NCI-H82 (cell line): Measurements from ENCODE around the gene PDCL2.
"Not testable (repeated sequence)": the region's sequence is repeated elsewhere in the genome, so short reads cannot be mapped to it uniquely, and the experiment has no call there.

Experiments used
- DNase-seq: peaks from one replicate; lab custom pipeline; 2025; lab: John Stamatoyannopoulos, UW

PDCL2 gene, protein sequence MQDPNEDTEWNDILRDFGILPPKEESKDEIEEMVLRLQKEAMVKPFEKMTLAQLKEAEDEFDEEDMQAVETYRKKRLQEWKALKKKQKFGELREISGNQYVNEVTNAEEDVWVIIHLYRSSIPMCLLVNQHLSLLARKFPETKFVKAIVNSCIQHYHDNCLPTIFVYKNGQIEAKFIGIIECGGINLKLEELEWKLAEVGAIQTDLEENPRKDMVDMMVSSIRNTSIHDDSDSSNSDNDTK

DNA sequence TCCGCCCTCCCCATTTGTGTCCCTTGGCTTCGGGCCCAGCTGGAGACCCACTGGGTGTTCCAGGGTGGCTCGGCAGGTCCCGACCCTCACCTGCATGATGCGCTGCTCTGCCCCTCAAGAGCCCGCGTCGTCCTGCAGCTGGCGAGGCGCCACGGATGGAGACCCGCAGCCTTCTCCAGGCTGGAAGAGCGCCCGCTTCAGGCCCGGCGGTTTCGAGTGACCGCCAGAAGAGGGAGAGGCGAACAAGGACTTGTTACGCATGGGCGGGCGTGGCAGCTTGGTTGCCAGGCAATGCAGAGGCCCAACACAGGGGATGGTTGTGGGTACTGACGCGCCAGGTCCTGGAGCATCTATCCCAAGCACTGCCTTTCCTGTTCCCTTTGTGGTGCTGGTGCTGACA, at the start of gene PDCL2:
Gene PDCL2 (minus strand): TSS at position 232 of the 400 bp plus-strand sequence. CDS start 136 bp downstream, at position 96.
- no peak for DNase-seq

DNA sequence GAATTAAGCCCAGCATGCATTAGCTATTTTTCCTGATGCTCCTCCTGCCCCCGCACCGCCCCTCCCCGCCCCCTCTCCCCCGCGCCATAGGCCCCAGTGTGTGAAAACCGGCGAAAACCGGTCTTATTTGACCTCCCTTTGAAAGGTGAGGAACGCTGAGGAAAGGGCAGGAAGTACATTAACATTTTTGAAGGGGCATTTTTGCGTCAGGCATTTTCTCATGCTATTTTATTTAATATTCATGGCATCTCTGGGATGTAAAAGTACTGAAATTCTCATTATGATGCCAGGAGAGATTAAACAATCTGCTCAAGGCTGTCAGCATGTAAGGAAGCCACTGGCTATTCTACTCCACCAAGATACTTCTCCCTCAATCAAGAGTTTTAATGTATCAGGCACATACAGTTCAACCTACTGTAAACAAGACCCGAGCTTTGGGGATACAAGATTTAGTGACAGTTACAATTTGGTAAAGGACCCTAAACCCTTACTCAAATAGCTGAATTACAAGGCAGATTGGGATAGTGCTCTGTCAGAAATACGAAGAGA, 45.3 kb upstream of the PDCL2 start:
- no peak for DNase-seq

DNA sequence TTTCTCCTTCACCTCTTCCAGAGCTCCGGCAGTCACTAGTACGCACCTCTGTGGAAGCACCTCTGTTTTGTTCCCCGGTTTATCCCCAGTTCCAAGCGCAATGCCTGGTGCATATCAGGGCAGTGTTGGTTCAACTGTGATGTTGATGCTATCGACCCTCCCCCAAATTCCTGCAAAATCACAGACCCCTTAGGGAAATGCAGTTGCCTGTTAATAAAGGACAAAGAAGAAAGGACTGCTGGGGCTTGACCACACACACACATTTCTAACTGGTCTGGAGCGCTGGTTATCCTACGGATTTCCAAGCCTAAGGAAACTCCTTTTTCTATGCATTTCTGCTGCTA, 44.6 kb upstream of the PDCL2 start:
- no peak for DNase-seq

DNA sequence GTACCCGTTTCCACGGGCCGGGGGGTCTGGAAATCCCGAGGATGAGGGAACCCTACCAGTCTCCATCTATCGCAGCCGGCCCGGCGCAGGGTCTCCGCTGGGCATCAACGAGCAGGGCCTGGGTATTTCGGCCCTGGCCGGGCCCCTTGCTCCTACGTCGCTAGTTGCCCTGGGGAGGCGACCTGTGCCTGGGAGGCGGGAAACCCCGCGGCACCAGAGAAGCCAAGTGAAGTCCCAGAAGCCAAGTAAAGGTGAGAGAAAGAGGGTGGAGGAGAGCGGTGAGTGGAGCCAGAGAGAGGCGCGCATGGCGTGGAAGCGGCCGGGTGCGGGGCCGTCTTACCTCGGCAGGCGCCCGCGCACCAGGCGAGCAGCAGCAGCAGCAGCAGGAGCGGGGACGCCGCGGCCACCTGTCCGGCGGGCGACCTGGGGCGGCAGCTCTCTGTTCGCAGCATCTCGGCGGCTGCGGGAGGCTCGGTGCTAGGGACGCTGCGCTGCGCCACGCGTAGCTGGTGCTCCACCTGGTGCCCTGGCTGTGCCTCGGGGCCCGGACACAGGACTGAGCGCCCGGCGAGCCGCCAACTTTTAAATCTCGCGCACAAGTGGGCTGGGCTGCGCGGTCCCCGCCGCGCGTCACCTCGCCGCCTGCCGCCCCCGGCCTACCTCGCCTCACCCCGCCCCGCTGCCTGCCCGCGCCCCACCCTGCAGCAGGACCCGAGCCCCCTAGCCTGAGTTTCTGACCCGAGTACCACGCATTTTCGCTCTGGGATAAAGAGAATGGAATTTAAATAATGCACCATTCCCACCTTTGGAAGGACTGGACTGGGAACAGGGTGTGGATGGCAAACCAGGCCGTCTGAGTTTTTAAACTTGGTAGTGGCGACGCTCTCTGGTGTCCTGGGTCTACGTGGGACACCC, 44.0 kb upstream of the PDCL2 start, which contains the start of gene NMU:
Gene NMU (minus strand): TSS at position 558 of the 915 bp plus-strand sequence. CDS start 106 bp downstream, at position 452.
- peak; percentile 52 for DNase-seq

DNA sequence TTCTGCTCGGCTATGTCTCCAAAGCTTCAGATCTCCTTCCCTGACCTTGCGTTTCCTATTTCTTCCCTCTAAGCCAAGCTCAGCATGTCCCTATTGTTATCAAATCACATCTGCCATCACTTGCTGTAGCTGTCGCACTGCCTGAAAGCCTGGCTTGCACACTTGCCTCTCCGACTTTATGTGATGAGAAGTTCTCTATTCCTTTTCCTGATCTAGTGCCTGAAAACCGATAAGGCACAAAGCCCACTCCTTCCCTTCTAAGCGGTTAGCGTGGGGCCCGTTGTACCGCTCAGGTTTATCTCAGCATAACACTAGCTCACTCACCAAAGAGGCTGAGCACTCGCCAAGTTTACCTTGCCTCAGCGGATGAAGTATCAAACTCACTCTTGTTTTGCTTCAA, 43.2 kb upstream of the PDCL2 start:
- DNase-seq, result peak; percentile 10

DNA sequence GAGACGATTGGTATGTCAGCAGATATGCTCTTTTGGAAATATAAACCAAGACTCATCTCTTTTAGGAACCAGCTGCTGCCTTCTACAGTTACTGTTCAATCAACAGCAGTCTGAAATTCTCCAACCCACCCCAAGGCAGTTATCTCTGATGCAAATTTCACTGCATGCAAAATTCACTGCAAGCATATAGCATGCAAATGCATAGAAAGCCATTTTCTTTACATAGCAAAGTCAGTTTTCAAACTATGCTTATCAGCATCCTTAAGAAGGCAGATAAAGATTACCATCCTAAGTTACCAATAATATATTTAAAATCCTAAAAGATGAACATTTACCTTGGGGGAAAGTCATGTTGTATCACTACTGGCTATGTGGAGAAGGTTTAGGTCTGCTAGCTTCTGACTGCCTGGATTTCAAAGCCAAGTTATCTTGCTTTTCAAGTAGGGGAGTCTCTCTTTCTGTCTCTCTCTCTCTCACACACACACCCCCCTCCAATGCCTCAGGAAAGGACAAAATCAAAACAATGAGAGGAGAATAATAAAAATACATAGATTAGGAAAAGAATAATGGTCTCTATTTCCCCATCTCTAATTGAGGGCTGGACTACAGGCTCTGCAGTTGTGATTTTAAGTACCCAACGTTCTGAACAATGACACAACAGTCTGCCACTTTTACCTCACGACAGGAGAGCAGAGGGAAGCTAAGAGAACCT, 42.5 kb upstream of the PDCL2 start:
- DNase-seq, result no peak

DNA sequence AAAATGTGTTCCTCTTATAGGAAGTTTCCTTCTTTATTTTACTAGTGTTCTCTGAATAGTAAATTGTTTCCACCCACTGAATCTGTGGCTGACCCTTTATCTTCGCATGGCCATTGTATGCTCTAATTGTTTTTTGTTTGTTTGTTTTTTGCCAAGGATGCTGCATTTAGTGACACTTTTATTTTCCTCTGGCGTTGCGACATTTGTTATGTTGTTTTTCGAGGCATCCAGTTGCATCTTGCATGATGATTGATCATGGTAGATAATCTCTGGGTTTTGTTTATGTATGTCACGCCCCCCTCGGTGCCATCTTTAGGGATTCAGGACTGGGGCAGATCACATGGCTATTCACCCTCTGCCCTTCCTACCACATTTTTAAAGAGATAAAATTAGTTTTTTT, 41.9 kb upstream of the PDCL2 start:
- DNase-seq, result no peak

DNA sequence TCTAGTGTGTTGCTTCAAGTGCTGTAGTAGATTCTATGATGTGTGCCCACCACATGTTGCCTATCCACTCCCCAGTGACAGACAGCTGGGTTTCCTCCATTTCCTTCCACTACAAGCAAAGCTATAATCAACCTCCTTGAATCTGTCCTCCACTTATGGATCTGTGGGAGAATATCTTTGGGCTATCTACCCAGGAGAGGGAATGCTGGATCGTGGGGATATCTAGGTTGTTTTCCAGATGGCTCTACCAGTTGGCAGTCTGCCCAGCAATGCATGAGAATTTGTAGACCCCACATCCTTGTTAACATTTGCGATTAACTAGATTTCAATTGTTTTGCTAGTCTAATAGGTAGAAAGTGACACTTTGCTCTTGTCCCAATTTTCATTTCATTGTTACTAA, 33.8 kb upstream of the PDCL2 start:
- DNase-seq, result no peak

DNA sequence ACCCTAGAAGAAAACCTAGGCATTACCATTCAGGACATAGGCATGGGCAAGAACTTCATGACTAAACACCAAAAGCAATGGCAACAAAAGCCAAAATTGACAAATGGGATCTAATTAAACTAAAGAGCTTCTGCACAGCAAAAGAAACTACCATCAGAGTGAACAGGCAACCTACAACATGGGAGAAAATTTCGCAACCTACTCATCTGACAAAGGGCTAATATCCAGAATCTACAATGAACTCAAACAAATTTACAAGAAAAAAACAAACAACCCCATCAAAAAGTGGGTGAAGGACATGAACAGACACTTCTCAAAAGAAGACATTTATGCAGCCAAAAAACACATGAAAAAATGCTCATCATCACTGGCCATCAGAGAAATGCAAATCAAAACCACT, 32.0 kb upstream of the PDCL2 start:
- not testable (repeated sequence) for DNase-seq

DNA sequence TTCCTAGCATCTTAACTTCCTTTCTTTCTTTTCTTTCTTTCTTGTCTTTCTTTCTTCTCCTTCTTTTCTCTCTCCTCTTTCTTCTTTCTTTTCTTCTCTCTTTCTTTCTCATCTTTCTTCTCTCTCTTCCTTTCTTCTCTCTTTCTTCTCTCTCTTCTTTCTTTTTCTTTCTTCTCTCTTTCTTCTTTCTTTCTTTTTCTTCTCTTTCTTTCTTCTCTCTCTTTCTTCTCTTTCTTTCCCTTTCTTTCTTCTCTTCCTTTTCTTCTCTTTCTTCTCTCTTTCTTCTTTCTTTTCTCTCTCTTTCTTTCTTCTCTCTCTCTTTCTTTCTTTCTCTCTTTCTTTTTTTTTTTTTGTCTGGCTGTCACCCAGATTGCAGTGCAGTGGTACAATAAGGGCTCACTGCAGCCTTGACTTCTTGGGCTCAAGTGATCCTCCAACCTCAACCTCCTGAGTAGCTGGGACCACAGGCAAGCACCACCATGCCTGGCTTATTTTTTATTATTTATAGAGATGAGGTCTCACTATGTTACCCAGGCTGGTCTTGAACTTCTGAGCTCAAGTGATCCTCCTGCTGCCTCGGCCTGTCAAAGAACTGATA, 26.6 kb upstream of the PDCL2 start:
- DNase-seq, result no peak

DNA sequence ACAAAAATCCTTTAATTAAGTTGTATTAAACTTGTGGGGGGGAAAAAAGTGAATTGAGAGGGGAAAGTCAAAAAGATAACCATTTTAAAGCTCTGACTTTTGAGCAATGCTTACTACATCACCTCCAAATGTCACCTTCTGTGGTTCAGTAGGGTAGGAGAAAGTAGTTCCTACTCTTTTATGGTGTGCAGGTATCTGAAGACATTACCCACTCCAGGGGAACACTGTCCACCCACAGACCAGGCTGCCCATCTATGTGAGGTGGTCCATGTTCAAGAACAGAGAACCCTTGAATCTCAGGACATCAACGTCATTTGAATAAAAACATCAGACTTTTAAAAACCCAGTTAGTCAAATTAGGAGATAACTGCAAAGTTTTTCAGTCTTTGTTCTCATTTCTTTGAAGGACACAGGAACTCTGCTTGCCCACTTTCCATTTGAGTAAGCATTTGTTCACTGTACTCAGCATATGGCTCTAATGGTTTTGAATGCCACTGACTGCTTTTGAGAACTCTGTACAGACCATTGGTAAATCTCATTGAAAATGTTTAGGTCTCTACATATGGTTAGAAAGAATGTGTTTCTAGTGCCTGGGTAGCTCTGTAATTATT, 25.6 kb upstream of the PDCL2 start:
- no peak for DNase-seq

DNA sequence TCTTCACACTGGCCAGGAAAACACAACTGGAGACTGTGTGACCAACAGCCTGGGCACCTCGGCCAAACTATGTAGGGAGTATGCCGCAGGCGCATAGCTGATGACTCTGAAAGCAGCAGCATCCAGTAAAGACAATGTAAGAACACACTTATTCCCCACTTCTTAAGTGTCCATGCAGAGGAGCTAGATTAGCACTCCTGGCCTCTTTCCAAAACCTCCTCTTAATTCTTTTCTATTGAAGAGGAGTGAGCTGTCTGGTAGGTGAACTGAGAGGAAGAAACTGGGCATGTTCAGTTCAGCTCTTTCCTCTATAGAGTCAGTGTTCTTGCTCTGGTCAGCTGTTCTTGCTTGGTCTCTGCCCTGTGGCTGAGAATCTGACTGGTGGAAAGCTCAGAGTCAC, 23.0 kb upstream of the PDCL2 start:
- peak; percentile 49 for DNase-seq

DNA sequence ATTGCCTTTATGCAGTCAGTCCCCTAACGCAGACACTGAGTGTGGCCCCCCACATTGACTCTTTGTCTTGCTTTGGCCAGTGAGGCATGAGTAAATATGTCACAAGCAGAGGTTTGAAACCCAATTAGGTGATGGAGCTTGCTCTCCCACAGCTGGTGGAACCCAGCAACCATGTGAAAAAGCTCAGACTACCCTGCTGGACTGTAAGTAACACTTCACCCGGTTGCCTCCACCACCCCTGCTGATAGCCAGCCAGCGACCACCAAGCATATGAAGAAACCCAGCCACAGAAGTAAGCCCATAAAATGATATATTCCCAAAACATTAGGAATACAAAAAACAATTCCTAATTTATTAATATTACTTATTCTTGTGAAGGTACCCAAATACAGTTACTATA, 21.6 kb upstream of the PDCL2 start:
- no peak for DNase-seq

DNA sequence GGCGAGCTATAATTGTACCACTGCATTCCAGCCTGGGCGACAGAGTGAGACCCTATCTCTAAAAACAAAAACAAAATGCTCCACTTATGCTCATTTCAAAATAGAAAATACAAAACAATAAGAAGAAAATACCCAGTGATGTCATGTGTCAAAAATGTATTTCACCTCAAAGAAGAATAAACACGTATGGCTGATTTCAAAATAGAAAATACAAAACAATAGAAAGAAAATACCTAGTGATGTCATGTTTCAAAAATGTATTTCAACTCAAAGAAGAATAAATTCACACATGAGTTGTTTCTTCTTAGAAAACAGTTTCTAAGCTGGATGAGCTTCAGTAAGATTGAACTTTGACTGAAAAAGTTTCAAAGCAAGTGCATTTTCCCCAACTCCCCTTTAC, 20.3 kb upstream of the PDCL2 start:
- DNase-seq, result no peak

DNA sequence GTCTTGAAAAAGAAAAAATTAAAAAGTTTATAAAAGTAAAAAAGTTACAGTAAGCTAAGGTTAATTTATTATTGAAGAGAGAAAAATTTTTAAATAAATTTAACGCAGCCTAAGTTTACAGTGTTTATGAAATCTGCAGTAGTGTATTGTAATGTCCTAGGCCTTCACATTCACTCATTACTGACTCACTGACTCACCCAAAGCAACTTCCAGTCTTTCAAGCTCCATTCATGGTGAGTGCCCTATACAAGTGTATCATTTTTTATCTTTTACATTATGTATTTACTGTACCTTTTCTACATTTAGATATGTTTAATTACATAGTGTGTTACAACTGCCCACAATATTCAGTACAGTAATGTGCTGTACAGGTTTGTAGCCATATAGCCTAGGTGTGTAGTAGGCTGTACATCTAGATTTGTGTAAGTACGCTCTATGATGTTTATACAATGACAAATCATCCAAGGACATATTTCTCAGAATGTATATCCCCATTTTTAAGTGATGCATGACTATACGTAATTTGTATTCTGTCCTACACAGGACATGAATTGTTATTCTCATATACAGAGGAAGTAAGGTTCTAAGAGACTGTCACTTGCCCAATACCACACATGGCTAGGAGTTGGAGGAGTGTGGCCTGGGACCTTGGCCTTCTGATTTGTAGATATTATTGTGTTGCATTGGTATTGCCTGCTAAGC, 19.5 kb upstream of the PDCL2 start:
- no peak for DNase-seq

DNA sequence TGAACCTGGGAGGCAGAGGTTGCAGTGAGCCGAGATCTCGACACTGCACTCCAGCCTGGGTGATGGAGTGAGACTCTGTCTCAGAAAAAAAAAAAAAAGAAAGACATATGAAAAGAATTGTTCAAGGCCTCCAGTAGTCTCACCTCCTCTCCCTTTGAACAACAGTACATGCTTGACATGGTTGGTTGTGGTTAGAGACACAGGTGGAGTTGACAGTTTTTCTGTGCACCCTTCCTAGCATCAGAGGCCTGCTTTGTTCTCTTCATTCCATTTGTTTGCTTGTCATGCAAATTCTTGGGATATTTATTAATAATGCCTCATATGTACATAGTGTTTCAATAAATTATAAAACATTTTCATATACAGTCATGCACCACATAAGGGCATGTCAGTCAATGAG, 18.3 kb upstream of the PDCL2 start:
- DNase-seq, result no peak

DNA sequence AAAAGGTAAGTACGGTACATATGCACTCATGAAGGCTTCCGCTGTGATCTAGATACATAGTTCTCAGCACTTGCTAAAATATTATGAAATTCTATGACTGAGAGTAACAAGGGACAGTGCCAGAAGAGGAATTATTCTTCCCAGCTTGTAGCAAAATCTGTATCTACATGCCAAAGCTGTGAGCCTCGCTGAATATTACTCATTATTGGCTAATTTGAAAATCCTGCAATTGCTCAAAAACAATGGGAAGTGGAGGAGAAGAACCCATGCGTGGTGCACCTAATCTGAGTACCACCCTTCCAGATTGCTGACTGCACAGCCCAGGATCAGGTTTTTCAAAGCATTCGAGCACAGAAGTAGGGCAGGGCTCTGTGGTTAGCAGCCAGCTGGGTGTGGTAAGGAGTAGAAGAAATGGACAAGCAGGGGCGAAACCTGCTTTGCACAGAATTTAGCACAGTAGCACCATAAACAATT, 17.4 kb upstream of the PDCL2 start:
- no peak for DNase-seq

DNA sequence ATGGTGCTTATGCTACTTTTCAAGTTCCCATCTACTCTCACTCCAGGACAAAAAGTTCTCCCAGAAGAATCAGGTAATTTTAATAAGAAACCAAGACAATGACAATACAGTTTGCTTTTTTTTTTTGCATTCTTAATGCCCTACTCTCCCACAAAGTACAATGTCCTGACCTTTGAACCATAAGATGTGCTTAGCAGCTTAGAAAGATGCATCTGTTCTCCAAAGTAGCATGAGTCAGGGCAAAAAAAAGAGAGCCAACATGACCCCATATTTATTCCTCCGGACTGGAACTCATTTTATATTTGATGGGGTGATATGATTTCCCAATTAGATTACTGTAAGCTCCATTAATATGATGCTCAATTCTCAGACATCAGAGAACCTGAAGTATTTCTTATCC, 16.5 kb upstream of the PDCL2 start:
- DNase-seq, result peak; percentile 2

DNA sequence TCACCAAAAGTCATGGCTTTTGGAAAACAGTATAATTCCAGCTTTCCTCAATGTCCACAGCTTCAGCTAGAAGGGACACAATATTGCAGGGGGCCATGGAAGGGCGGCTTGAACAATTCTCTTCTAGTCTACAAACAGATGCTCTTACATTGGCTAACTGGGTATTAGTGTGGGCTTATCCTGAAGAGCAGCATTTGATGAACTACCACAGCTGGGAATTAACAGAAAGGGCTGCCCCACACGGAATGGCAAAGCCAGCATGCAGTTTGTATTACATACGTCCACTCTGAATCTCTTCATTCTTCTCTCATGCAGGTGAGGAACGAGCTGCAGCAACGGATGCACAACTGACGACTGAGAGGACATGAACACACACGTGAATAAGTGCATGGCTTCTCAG, 13.0 kb upstream of the PDCL2 start:
- peak; percentile 86 for DNase-seq

DNA sequence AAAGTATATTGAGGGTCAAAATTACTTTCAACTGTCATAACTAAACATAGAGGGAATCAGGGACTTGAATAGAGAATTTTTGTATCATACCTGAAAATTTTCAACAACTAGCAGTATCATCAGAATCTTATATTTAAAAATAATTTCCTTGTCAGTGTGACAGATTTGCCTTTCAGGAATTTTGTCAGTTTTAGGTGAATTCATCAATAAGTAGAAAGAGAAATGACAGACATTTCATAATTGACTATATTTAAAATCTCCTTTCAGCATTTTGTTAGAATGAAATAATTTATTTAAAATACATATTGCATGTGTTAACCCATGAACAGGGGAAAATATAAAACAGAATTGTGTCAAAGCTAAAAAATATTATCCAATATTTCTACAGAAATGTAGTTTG, 8.6 kb upstream of the PDCL2 start:
- DNase-seq, result no peak

DNA sequence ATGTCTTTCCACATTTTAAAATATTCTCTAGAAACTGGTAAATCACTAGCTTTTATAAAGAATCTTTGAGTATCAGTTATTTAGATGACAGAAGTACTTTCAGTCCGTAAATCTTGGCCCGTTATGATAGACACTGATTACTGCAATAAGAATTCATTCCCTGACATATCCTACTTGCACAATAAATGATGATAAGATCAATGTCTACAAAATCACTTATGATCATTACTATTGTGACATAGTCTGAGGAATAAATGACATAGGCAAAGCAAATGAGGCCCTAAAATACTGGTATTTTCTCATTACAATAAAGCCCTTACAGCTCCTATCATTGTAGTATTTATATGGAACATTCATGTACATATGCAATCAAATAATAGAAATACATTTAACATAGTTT, 6.6 kb upstream of the PDCL2 start:
- no peak for DNase-seq
